NCI-H1105 (cell line): ENCODE data around the gene PPA1.
"Not testable (repeated sequence)": the region's sequence is repeated elsewhere in the genome, so short reads cannot be mapped to it uniquely, and the experiment has no call there.

Experiments
- DNase-seq: peaks from one replicate; lab custom pipeline; 2025; lab: John Stamatoyannopoulos, UW

The PPA1 gene

DNA sequence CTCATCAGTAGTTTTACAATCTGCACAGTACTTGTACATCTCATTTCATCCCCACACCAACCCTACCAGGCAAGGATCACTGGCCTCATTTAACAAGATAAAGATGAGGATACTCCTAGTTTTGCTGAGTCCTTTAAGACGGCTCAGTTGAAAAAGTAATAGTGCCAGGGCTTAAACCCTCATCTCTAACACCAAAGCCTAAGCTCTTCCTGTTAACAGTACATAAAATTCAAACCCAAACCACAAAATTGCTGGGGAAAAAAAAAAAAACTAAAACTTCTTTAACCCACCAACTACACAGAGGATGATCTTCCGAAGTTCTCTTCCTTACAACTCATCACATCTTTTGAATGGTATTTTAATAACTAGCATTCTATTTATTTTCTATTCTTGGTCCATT is 64.2 kb downstream of the PPA1 start:
- DNase-seq: no peak

DNA sequence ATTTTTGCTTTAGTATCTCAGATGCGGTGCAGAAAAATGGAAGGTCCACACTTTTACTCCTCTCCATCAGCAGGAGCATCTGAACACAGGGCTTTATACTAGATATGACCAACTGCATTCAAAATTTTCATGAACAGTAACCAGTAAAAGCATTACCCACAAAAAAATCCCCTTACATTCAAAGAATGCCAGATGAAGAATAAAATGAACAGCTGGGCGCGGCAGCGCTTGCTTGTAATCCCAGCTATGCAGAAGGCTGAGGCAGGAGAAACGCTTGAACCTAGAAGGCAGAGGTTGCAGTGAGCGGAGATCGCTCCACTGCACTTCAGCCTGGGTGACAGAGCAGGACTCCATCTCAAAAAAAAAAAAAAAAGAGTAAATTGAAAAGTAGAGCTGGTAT is 66.0 kb downstream of the PPA1 start:
- DNase-seq: no peak

DNA sequence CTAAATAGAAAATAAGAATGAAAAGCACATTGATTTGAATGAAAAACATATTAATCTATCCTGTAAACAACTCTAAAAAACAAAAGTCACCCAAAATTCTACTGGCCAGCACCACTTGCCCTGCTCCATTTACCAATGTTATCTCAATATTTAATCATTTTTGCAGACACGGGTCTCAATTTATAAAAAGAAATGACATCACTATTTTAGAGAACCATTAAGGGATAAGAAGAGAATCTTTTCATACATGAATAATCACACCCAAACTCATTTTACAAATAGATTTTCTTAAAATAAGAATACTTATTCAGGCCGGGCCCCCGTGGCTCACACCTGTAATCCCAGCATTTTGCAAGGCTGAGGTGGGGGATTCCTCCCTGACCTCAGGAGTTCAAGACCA is 66.8 kb downstream of the PPA1 start:
- DNase-seq: no peak

DNA sequence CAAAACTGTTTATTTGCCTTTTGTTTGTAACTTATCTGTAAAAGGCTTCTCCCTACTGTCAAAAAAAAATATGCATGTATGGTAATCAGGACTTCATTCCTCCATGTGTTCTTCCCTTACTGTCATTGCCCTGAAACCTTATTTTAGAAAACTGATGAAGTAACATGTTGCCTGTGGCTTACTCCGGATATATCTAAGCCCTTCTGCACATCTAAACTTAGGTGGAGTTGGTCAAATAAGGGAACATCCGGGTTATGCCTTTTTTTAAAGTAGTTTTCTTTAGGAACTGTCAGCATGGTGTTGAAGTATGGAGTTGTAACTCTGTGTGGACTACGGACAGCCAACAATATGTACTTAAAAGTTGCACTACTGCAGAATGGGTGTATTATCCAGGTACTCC is 69.1 kb downstream of the PPA1 start:
- DNase-seq: no peak

DNA sequence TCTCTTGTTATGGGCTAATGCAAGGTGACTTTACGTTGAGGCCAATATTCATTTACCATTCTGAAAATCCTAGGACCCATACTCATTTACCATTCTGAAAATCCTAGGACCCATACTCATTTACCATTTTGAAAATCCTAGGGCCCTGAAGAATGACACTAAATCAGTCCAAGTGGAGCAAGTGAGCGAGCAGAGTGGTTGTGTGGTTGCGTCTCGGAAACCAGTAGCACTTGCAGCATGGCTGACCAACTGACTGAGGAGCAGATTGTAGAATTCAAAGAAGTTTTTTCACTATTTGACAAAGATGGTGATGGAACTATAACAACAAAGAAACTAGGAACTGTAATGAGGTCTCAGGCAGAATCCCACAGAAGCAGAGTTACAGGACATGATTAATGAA is 69.8 kb downstream of the PPA1 start:
- no peak for DNase-seq

DNA sequence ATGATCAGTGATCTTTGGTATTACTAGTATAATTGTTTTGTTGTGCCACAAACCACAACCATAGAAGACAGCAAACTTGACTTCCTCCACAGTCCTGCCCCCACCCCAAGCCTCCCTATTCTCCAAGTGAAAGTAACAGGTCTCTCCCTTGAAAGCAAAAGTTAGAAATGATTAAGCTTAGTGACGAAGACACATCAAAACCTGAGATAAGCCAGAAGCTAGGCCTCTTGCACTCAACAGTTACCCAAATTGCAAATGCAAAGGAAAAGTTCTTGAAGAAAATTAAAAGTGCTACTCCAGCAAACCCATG is 70.4 kb downstream of the PPA1 start:
- no peak for DNase-seq

DNA sequence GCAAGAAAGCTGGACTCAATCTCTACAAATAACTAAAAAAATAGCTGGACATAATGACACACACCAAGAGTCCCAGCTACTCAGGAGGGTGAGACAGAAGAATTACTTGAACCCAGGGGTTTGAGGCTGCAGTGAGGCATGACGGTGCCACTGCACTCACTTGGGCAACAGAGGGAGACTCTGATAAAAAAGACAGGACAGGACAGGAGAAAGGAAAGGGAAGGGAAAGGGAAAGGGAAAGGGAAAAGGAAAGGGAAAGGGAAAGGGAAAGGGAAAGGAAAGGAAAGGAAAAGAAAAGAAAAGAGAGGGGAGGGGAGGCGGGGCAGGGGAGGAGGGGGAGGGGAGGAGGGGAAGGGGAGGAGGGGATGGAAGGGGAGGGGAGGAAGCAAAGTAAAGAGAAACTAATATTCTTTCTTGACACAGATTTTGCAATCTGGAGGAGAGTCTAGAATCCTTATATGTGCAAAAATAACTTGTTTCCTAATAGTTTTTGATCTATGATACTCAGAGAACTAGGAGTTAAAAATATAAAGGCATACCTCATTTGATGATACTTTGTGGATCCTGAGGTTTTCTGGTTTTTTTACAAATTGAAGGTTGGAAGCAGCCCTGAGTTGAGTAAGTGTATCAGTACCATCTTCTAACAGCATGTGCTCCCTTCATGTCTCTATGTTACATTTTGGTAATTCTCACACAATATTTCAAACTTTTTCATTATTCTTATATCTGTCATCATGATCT is 70.9 kb downstream of the PPA1 start:
- DNase-seq: no peak

DNA sequence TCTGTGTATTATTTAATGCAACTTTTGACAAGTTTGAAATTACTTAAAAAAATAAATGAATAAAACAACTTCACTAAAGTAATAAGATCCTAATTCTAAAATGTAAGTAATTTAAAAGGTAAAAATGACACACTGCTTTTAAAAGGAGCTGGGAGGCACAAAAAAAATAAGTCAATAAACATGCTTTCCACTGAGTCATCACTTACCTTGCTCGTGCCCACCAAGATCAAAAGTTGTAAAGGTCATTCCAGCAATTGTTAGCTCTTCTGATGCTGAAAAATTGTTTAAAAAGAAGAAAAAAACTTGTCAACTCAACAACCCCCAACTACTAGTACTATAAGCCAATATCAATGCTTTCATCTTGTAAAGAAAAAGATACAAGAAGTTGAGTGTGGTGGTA is 72.4 kb downstream of the PPA1 start:
- no peak for DNase-seq

DNA sequence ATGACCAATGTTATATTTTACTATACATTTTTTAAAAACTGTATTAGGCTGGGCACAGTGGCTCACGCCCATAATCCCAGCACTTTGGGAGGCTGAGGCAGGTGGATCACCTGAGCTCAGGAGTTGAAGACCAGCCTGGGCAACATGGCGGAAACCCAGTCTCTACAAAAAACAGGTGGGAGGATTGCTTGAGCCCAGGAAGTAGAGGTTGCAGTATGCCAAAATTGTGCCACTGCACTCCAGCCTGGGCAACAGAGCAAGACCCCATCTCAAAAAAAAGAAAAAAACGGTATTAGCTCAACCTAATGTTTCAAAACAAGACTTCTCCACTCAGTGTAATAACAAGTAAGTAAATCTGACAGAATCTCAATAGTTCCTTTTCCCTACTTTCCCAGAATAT is 73.9 kb downstream of the PPA1 start:
- DNase-seq: not testable (repeated sequence)

DNA sequence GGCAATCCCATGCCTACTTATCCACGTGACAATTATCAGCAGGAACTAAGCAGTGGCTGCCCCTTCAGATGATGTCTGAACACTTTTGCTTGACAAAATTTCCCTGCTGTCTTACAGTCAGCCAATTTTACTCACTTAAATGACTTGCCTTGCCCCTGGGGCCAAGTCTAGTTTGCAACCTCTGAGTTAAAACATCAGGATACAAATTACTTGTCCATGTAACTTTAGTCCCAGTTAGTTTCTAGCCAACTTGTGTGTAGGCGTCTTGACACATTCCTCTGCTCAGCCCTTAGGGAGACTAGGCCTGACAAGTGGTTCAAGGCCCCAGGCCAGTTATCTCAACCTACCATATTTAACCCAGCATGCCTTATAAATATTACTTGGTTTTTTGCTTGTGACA is 75.1 kb downstream of the PPA1 start:
- DNase-seq: no peak

DNA sequence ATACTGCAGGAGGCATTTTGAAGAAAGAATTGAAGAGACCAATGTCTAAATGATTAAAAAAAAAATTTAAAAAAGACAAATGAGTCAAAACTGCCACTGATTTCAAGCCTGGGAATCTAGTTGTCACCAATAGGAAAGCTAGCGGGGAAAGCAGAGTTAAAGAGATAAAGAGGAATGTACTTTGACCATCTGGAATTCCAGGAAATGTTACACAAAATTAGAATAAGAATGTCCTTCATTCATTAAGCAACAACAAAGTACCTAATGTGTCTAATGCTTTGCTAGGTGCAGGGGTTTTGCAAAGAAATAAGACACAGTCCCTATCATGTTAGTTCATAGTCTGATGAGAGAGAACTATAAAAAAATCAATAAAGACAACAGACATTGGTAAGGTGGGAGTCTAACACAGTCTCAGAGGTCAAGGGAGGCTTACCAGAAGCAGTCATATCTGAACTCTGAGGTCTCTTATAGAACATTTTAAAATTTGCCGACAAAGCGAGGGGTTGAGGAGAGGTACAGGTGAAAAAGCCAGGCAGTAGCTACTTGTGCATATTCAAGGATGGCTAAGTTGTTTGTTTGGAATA is 77.9 kb downstream of the PPA1 start:
- DNase-seq: no peak
